Measurements from ENCODE around the gene JUP. TPM values are rescaled to one million over a fixed set of nuclear protein-coding genes. Genes with fewer than 3 reads are reported as not detected.

JUP gene
- total and polyA plus RNA-seq, 2 of the 13 experiments (the other 11 are each of a cell fraction or from before 2014, with no cell fraction given): 12.1 to 20.6 TPM

GRCh38 chr17:41738077-41738800 lies 48.3 kb downstream of the JUP start (continued):
- TF ChIP-seq PCBP2 (optimal IDR thresholded peaks at IDR 0.05; ENCODE audit: low read depth, low read length, poor library complexity, severe bottlenecking): no peak
- TF ChIP-seq DMAP1 (CRISPR knock-in tag; IDR thresholded peaks at IDR 0.05): peak; percentile 68
- TF ChIP-seq ZNF839 (CRISPR knock-in tag; IDR thresholded peaks at IDR 0.05; ENCODE audit: borderline replicate concordance): no peak
- no peak; the same call in 1 of the 2 replicates for TF ChIP-seq NR2F6 (IDR thresholded peaks at IDR 0.05)
- TF ChIP-seq NR2F6 (CRISPR knock-in tag; IDR thresholded peaks at IDR 0.05): 0 out of 2 replicates have a peak, but pooled peaks have one; percentile 63
- TF ChIP-seq RBM39 (IDR thresholded peaks at IDR 0.05; ENCODE audit: low read depth, low read length, poor library complexity, severe bottlenecking): no peak
- peak; percentile 26; the same call in 1 of the 2 replicates for TF ChIP-seq CEBPG (CRISPR knock-in tag; IDR thresholded peaks at IDR 0.05)
- TF ChIP-seq ZNF563 (CRISPR knock-in tag; IDR thresholded peaks at IDR 0.05): no peak
- no peak for TF ChIP-seq ZNF577 (CRISPR knock-in tag; IDR thresholded peaks at IDR 0.05; ENCODE audit: borderline replicate concordance, low read depth)
- TF ChIP-seq ZNF607 (CRISPR knock-in tag; IDR thresholded peaks at IDR 0.05; ENCODE audit: borderline replicate concordance): no peak; the same call in 1 of the 2 replicates
- TF ChIP-seq ZNF232 (CRISPR knock-in tag; IDR thresholded peaks at IDR 0.05; ENCODE audit: borderline replicate concordance): peak; percentile 81; the same call in 1 of the 2 replicates
- TF ChIP-seq THAP11 (CRISPR knock-in tag; IDR thresholded peaks at IDR 0.05): no peak
- TF ChIP-seq, protein P1, sequence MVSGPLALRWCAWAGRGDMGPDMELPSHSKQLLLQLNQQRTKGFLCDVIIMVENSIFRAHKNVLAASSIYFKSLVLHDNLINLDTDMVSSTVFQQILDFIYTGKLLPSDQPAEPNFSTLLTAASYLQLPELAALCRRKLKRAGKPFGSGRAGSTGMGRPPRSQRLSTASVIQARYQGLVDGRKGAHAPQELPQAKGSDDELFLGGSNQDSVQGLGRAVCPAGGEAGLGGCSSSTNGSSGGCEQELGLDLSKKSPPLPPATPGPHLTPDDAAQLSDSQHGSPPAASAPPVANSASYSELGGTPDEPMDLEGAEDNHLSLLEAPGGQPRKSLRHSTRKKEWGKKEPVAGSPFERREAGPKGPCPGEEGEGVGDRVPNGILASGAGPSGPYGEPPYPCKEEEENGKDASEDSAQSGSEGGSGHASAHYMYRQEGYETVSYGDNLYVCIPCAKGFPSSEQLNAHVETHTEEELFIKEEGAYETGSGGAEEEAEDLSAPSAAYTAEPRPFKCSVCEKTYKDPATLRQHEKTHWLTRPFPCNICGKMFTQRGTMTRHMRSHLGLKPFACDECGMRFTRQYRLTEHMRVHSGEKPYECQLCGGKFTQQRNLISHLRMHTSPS (CRISPR knock-in tag; IDR thresholded peaks at IDR 0.05; ENCODE audit: low read depth): 0 out of 2 replicates have a peak, but pooled peaks have one; percentile 59
- TF ChIP-seq, protein P2, sequence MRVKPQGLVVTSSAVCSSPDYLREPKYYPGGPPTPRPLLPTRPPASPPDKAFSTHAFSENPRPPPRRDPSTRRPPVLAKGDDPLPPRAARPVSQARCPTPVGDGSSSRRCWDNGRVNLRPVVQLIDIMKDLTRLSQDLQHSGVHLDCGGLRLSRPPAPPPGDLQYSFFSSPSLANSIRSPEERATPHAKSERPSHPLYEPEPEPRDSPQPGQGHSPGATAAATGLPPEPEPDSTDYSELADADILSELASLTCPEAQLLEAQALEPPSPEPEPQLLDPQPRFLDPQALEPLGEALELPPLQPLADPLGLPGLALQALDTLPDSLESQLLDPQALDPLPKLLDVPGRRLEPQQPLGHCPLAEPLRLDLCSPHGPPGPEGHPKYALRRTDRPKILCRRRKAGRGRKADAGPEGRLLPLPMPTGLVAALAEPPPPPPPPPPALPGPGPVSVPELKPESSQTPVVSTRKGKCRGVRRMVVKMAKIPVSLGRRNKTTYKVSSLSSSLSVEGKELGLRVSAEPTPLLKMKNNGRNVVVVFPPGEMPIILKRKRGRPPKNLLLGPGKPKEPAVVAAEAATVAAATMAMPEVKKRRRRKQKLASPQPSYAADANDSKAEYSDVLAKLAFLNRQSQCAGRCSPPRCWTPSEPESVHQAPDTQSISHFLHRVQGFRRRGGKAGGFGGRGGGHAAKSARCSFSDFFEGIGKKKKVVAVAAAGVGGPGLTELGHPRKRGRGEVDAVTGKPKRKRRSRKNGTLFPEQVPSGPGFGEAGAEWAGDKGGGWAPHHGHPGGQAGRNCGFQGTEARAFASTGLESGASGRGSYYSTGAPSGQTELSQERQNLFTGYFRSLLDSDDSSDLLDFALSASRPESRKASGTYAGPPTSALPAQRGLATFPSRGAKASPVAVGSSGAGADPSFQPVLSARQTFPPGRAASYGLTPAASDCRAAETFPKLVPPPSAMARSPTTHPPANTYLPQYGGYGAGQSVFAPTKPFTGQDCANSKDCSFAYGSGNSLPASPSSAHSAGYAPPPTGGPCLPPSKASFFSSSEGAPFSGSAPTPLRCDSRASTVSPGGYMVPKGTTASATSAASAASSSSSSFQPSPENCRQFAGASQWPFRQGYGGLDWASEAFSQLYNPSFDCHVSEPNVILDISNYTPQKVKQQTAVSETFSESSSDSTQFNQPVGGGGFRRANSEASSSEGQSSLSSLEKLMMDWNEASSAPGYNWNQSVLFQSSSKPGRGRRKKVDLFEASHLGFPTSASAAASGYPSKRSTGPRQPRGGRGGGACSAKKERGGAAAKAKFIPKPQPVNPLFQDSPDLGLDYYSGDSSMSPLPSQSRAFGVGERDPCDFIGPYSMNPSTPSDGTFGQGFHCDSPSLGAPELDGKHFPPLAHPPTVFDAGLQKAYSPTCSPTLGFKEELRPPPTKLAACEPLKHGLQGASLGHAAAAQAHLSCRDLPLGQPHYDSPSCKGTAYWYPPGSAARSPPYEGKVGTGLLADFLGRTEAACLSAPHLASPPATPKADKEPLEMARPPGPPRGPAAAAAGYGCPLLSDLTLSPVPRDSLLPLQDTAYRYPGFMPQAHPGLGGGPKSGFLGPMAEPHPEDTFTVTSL (CRISPR knock-in tag; IDR thresholded peaks at IDR 0.05; ENCODE audit: borderline replicate concordance): no peak
- TF ChIP-seq ZNF264 (CRISPR knock-in tag; IDR thresholded peaks at IDR 0.05): no peak
- TF ChIP-seq ZNF776 (CRISPR knock-in tag; IDR thresholded peaks at IDR 0.05): no peak
- TF ChIP-seq SRSF9 (IDR thresholded peaks at IDR 0.05; ENCODE audit: borderline replicate concordance, insufficient read depth, low read depth, low read length, poor library complexity, severe bottlenecking): no peak
- no peak for TF ChIP-seq CREM (IDR thresholded peaks at IDR 0.05)
- no peak for TF ChIP-seq CREM (CRISPR knock-in tag; IDR thresholded peaks at IDR 0.05)
- TF ChIP-seq TERF1 (CRISPR knock-in tag; IDR thresholded peaks at IDR 0.05): no peak
- TF ChIP-seq RCOR2 (CRISPR knock-in tag; IDR thresholded peaks at IDR 0.05): 0 out of 2 replicates have a peak, but pooled peaks have one; percentile 21
